Upper lobe of left lung (tissue), 6 donors: Measurements from ENCODE around the gene GRIN2D. TPM values are rescaled to one million over a fixed set of nuclear protein-coding genes. Genes with fewer than 3 reads are reported as not detected.

Experiments
- ATAC-seq, 2 donors: fragments of 200-7000 bp; cut with Tn5 transposase; one replicate each; pipeline ENCODE4 v1.9.1; 2022; ENCODE audit warnings: mild to moderate bottlenecking in 2 of 2, moderate library complexity in 2 of 2; ENCODE audit not compliant: low FRiP score in 2 of 2
- DNase-seq, 2 donors: peaks; one replicate each; pipeline ENCODE4 v3.0.0-alpha.2; 2019 to 2020
- H3K27ac ChIP-seq, 4 donors: fragments of 200-600 bp; sonication (generic); one replicate each; pipeline ENCODE4 v1.5.1; 2016 to 2019
- H3K27me3 ChIP-seq, 4 donors: fragments of 200-600 bp; sonication (generic); one replicate each; pipeline ENCODE4 v1.5.1; 2017 to 2019
- H3K36me3 ChIP-seq, 4 donors: fragments of 200-600 bp; sonication (generic); one replicate each; pipeline ENCODE4 v1.5.1; 2016 to 2019
- H3K4me1 ChIP-seq, 4 donors: fragments of 200-600 bp; sonication (generic); one replicate each; pipeline ENCODE4 v1.5.1; 2018 to 2019
- H3K4me3 ChIP-seq, 4 donors: fragments of 200-600 bp; sonication (generic); one replicate each; pipeline ENCODE4 v1.5.1; 2017 to 2019; ENCODE audit warnings: mild to moderate bottlenecking in 2 of 4, moderate library complexity in 1 of 4
- H3K9me3 ChIP-seq, 4 donors: fragments of 200-600 bp; sonication (generic); one replicate each; pipeline ENCODE4 v1.5.1; 2018 to 2019
- EP300 ChIP-seq, 4 donors: sonication (generic); formaldehyde crosslinking; IDR thresholded peaks; one replicate each; pipeline ENCODE4 v1.5.1; 2017; ENCODE audit warnings: antibody characterized with exemption in 4 of 4, control low read depth in 2 of 4
- POLR2A ChIP-seq, 4 donors: fragments of 450-650 bp; IDR thresholded peaks; one replicate each; pipeline ENCODE4 v1.5.1; 2016 to 2017; ENCODE audit warnings: antibody characterized with exemption in 4 of 4, mild to moderate bottlenecking in 2 of 4
- POLR2AphosphoS5 ChIP-seq, 2 donors: sonication (generic); formaldehyde crosslinking; IDR thresholded peaks; one replicate each; pipeline ENCODE4 v1.5.1; 2017; ENCODE audit warnings: antibody characterized with exemption in 2 of 2
- WGBS, 2 donors: methylation state at CpG; one replicate each; pipeline ENCODE4 v1.1.5; 2017 to 2018; 5-methylcytosine and 5-hydroxymethylcytosine counted together
- total RNA-seq, 6 donors: library from RNA; depleted of rRNA in 4 of 6; stranded (reverse); fragments of >200 nt in 4 of 6; gene quantifications; one replicate each; pipeline versions ENCODE4 v1.1.0 to v1.2.1, GENCODE V29; 2016 to 2021
- TF ChIP-seq, protein P1 (sequence below), 6 experiments: fragments of 450-650 bp in 4 of 6; fragments of 200-600 bp in 2 of 6; sonication (generic) in 2 of 6; IDR thresholded peaks; one replicate each; pipeline ENCODE4 v1.5.1; 2016 to 2019; ENCODE audit warnings: antibody characterized with exemption in 6 of 6
- donor health status: DM: no; HTN: no; CAD: no; lungs with moderate emphysema.
- donor health status: DM: no; HTN: yes; CAD: no; lungs with severe emphysema.

The GRIN2D gene
- total RNA-seq, 6 donors from 2014 or later, result 0.15 to 1.4 (median 0.57) TPM

- Histone ChIP-seq H3K27me3 (no peaks in the 10 kb centered on the region), H3K9me3 (no peaks in the 10 kb centered on the region), H3K4me1 (peaks cover 0 to 7% (median under 1%) of the 10 kb centered on the region in 4 donors), H3K36me3 (no peaks in the 10 kb centered on the region), H3K27ac (no peak overlapping the region), H3K4me3 (no peak overlapping the region)
- ATAC-seq (no peak), DNase-seq (peak in 1 of 2 donors; percentile 63)
- no peak for TF ChIP-seq EP300 (IDR thresholded peaks at IDR 0.05)
- no peak for TF ChIP-seq POLR2AphosphoS5 (IDR thresholded peaks at IDR 0.05)
- no peak for TF ChIP-seq POLR2A (IDR thresholded peaks at IDR 0.05)
- TF ChIP-seq, protein P1, sequence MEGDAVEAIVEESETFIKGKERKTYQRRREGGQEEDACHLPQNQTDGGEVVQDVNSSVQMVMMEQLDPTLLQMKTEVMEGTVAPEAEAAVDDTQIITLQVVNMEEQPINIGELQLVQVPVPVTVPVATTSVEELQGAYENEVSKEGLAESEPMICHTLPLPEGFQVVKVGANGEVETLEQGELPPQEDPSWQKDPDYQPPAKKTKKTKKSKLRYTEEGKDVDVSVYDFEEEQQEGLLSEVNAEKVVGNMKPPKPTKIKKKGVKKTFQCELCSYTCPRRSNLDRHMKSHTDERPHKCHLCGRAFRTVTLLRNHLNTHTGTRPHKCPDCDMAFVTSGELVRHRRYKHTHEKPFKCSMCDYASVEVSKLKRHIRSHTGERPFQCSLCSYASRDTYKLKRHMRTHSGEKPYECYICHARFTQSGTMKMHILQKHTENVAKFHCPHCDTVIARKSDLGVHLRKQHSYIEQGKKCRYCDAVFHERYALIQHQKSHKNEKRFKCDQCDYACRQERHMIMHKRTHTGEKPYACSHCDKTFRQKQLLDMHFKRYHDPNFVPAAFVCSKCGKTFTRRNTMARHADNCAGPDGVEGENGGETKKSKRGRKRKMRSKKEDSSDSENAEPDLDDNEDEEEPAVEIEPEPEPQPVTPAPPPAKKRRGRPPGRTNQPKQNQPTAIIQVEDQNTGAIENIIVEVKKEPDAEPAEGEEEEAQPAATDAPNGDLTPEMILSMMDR (IDR thresholded peaks at IDR 0.05), result no peak
- WGBS, 2 donors, result 40 to 50% methylated on average over 2 to 3 of the region's 3 CpGs
These were observed 10.1 kb downstream of the GRIN2D start for GRCh38 chr19:48403606-48404005.

GRCh38 chr19:48405010-48405659, 11.7 kb downstream of the GRIN2D start:
- no peak overlapping the region for H3K4me3 ChIP-seq
- no peak overlapping the region for H3K27ac ChIP-seq
- no peaks in the 10 kb centered on the region for H3K4me1 ChIP-seq
- ATAC-seq, result no peak
- TF ChIP-seq EP300 (IDR thresholded peaks at IDR 0.05) (no peak), POLR2AphosphoS5 (IDR thresholded peaks at IDR 0.05) (no peak), POLR2A (IDR thresholded peaks at IDR 0.05) (no peak)
- TF ChIP-seq, protein P1 (IDR thresholded peaks at IDR 0.05), result no peak
- no peaks in the 10 kb centered on the region for H3K27me3 ChIP-seq
- no peaks in the 10 kb centered on the region for H3K9me3 ChIP-seq
- no peaks in the 10 kb centered on the region for H3K36me3 ChIP-seq
- WGBS, 2 donors, result 93 to 96% methylated on average over 4 to 17 of the region's 27 CpGs
- DNase-seq, result peak in 1 of 2 donors; percentile 82

DNA sequence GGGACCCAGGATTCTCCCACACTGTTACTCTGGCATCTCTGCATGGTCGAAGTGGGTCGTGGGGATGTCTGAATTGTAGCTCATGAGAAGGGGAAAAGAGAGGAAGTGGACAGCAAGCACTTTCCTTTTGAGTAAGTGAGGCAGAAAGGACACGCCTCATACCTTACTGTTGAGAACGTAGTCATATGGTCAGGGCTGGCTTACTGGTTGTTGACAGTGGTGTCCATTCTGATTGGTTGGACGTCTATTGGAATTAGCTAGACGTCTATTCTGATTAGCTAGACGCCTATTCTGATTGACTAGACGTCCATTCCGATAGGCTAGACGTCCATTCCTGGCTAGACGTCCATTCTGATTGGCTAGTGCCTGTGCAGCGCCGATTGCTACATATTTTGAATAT, 12.4 kb downstream of the GRIN2D start:
- TF ChIP-seq EP300 (IDR thresholded peaks at IDR 0.05) (no peak), POLR2A (IDR thresholded peaks at IDR 0.05) (no peak), POLR2AphosphoS5 (IDR thresholded peaks at IDR 0.05) (no peak)
- TF ChIP-seq, protein P1 (IDR thresholded peaks at IDR 0.05), result no peak
- Histone ChIP-seq H3K27me3 (no peaks in the 10 kb centered on the region), H3K4me3 (no peak overlapping the region), H3K36me3 (no peaks in the 10 kb centered on the region), H3K4me1 (no peaks in the 10 kb centered on the region), H3K27ac (no peak overlapping the region), H3K9me3 (no peaks in the 10 kb centered on the region)
- ATAC-seq, result no peak
- WGBS, 2 donors, result 72 to 82% methylated on average over 13 of the region's 13 CpGs
- no peak for DNase-seq

GRCh38 chr19:48413879-48414587, 20.6 kb downstream of the GRIN2D start:
- H3K4me3 ChIP-seq, result peak overlapping the region in 1 of 4 donors; percentile 31
- DNase-seq, result no peak

More at GRCh38 chr19:48413879-48414587, 20.6 kb downstream of the GRIN2D start:
- 36 to 44% methylated on average over 13 to 24 of the region's 24 CpGs for WGBS, 2 donors
- peaks cover 3 to 23% (median 14%) of the 10 kb centered on the region in 4 donors for H3K4me1 ChIP-seq
- H3K36me3 ChIP-seq, result no peaks in the 10 kb centered on the region
- peaks cover 0 to 19% (median 0%) of the 10 kb centered on the region in 4 donors for H3K27me3 ChIP-seq
- H3K9me3 ChIP-seq, result no peaks in the 10 kb centered on the region
- TF ChIP-seq, protein P1 (IDR thresholded peaks at IDR 0.05), result no peak
- no peak for TF ChIP-seq POLR2A (IDR thresholded peaks at IDR 0.05)
- no peak for TF ChIP-seq POLR2AphosphoS5 (IDR thresholded peaks at IDR 0.05)
- no peak for TF ChIP-seq EP300 (IDR thresholded peaks at IDR 0.05)
- ATAC-seq, result no peak
- no peak overlapping the region for H3K27ac ChIP-seq
